Sigmoid colon (tissue), 7 donors: Measurements from ENCODE around the gene UNKL. TPM values are rescaled to one million over a fixed set of nuclear protein-coding genes. Genes with fewer than 3 reads are reported as not detected.

Experiments used
- DNase-seq: peaks from one replicate; pipeline ENCODE4 v3.0.0-alpha.2; 2019
- H3K27ac ChIP-seq, 4 donors: fragments of 200-600 bp; sonication (generic); one replicate each; pipeline ENCODE4 v1.5.1; 2016 to 2019; ENCODE audit warnings: mild to moderate bottlenecking in 1 of 4
- H3K27me3 ChIP-seq, 3 donors: fragments of 200-600 bp; sonication (generic); one replicate each; pipeline ENCODE4 v1.5.1; 2019; ENCODE audit warnings: mild to moderate bottlenecking in 1 of 3
- H3K36me3 ChIP-seq, 4 donors: fragments of 200-600 bp; sonication (generic); one replicate each; pipeline ENCODE4 v1.5.1; 2016 to 2019
- H3K4me1 ChIP-seq, 4 donors: fragments of 200-600 bp; sonication (generic); one replicate each; pipeline ENCODE4 v1.5.1; 2017 to 2019
- H3K4me3 ChIP-seq, 4 donors: fragments of 200-600 bp; sonication (generic); one replicate each; pipeline ENCODE4 v1.5.1; 2017 to 2019; ENCODE audit warnings: mild to moderate bottlenecking in 2 of 4, moderate library complexity in 1 of 4
- H3K9me3 ChIP-seq, 4 donors: fragments of 200-600 bp in 3 of 4; sonication (generic) in 3 of 4; one replicate each; pipeline versions ENCODE4 v1.5.1 to v1.6.1; 2013 to 2019
- EP300 ChIP-seq, 4 donors: sonication (generic); formaldehyde crosslinking; IDR thresholded peaks; one replicate each; pipeline ENCODE4 v1.6.1; 2017; ENCODE audit warnings: antibody characterized with exemption in 4 of 4
- POLR2A ChIP-seq, 2 donors: fragments of 450-650 bp; IDR thresholded peaks; one replicate each; pipeline ENCODE4 v1.6.1; 2016; ENCODE audit warnings: antibody characterized with exemption in 2 of 2, mild to moderate bottlenecking in 2 of 2, moderate library complexity in 2 of 2
- POLR2AphosphoS5 ChIP-seq, 4 donors: sonication (generic); formaldehyde crosslinking; IDR thresholded peaks; one replicate each; pipeline ENCODE4 v1.6.1; 2017; ENCODE audit warnings: antibody characterized with exemption in 4 of 4
- WGBS, 2 donors: extraction: QIAGEN DNeasy Blood & Tissue Kit; methylation state at CpG; one replicate each; pipeline ENCODE4 v1.1.7; 2013; 5-methylcytosine and 5-hydroxymethylcytosine counted together
- intact Hi-C: fragments of 100-400 bp; cut with DNase I; formaldehyde crosslinking; loops from one replicate; pipeline ENCODE4 v1.15.1; 2023
- polyA plus RNA-seq, 3 donors: library from polyadenylated mRNA; stranded (reverse); fragments of 200-250 nt; gene quantifications; one replicate each; pipeline ENCODE4 v1.2.3, GENCODE V29; 2013
- total RNA-seq, 4 donors: library from RNA; depleted of rRNA; stranded (reverse); fragments of >200 nt; gene quantifications; one replicate each; pipeline ENCODE4 v1.1.0, GENCODE V29; 2016
- TF ChIP-seq, protein P1 (sequence below), 4 experiments: fragments of 450-650 bp in 3 of 4; fragments of 200-600 bp in 1 of 4; IDR thresholded peaks; one replicate each; pipeline ENCODE4 v1.5.1; 2016 to 2019; ENCODE audit warnings: antibody characterized with exemption in 4 of 4, mild to moderate bottlenecking in 3 of 4, moderate library complexity in 2 of 4
- donor health status: healthy with polysubstance abuse.
- donor health status: Bipolar disorder and iron deficiency.
- donor health status: healthy.

The UNKL gene
- total and polyA plus RNA-seq, 7 donors = 2.1 to 29.1 (median 19.6) TPM

- H3K9me3 ChIP-seq = no peaks in the 10 kb centered on the region
- no peaks in the 10 kb centered on the region for H3K27me3 ChIP-seq
- 92 to 93% methylated on average over 9 of the region's 9 CpGs for WGBS, 2 donors
- DNase-seq = no peak
- peaks cover 0 to 24% (median 22%) of the 10 kb centered on the region in 4 donors for H3K4me1 ChIP-seq
- H3K36me3 ChIP-seq = peaks cover 0 to 45% (median 24%) of the 10 kb centered on the region in 4 donors
- intact Hi-C loops = no loop called here
- H3K27ac ChIP-seq = no peak overlapping the region
- no peak overlapping the region for H3K4me3 ChIP-seq
- TF ChIP-seq EP300 (IDR thresholded peaks at IDR 0.05) (no peak), POLR2AphosphoS5 (IDR thresholded peaks at IDR 0.05) (no peak), POLR2A (IDR thresholded peaks at IDR 0.05) (no peak)
- TF ChIP-seq, protein P1, sequence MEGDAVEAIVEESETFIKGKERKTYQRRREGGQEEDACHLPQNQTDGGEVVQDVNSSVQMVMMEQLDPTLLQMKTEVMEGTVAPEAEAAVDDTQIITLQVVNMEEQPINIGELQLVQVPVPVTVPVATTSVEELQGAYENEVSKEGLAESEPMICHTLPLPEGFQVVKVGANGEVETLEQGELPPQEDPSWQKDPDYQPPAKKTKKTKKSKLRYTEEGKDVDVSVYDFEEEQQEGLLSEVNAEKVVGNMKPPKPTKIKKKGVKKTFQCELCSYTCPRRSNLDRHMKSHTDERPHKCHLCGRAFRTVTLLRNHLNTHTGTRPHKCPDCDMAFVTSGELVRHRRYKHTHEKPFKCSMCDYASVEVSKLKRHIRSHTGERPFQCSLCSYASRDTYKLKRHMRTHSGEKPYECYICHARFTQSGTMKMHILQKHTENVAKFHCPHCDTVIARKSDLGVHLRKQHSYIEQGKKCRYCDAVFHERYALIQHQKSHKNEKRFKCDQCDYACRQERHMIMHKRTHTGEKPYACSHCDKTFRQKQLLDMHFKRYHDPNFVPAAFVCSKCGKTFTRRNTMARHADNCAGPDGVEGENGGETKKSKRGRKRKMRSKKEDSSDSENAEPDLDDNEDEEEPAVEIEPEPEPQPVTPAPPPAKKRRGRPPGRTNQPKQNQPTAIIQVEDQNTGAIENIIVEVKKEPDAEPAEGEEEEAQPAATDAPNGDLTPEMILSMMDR (IDR thresholded peaks at IDR 0.05) = no peak
Measured at GRCh38 chr16:1381612-1382406, 32.7 kb downstream of the UNKL start.

DNA sequence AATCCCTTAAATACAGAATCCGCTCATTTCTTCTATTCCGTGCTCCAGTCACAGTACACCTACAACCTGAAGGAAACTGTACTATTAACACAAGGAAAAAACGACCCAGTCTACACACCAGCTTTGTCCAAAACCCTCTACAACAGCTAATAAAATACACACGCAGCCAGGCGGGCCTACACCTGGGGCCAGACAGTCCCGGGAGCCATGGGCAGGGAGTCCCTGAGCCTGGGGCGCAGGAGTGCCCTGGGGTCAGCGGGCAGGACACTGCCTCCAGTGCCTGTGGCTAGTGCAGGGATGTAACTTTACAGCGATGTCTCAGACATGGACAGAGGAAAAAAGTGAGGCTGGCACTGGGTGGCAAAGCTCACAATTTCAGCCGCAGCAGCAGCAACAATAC is 34.3 kb downstream of the UNKL start:
- Histone ChIP-seq H3K36me3 (peaks cover 0 to 46% (median 22%) of the 10 kb centered on the region in 4 donors), H3K4me1 (peaks cover 0 to 24% (median 22%) of the 10 kb centered on the region in 4 donors), H3K27me3 (no peaks in the 10 kb centered on the region), H3K9me3 (no peaks in the 10 kb centered on the region), H3K4me3 (no peak overlapping the region), H3K27ac (no peak overlapping the region)
- 61 to 79% methylated on average over 10 of the region's 10 CpGs for WGBS, 2 donors
- TF ChIP-seq, protein P1 (IDR thresholded peaks at IDR 0.05) = no peak
- no peak for TF ChIP-seq POLR2A (IDR thresholded peaks at IDR 0.05)
- no peak for TF ChIP-seq EP300 (IDR thresholded peaks at IDR 0.05)
- no peak for TF ChIP-seq POLR2AphosphoS5 (IDR thresholded peaks at IDR 0.05)
- DNase-seq = no peak
- intact Hi-C loops = no loop called here

DNA sequence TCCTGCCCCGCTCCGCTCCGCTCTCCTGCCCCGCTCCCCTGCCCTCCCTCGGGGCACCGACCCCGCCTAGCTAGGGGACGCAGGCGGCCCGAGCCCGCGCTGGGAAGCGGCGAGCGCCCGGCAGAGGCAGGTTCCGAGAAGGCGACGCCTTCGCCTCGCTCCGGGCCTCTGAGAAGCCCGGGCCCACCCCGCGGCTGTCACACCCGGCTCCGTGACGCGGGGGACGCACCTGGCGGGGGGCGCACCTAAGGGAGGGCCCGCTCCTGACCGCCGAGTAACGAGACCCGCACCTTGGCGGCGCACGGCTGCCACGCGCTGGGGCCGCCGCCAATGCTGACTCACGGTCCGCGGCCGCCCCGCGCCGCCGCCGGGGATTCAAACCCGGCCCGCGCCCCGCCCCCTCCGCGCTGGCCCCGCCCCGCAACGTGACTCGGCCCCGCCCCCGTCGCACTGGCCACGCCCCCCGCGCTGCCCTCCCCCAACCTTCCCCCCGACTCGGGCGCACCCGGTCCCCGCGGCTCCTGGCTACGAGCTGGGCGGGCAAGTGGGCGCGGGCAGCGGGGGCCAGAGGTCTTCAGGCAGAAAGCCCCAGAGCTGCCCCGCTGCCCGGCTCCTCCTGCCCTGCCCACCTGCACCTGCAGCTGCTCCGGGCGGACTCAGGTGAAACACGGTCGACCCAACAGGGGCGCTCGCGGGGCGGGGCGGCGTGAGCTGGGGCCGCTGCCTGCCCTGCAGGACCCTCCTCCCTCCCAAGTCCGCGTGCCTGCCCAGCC is 35.0 kb downstream of the UNKL start:
- intact Hi-C loops = no loop called here
- TF ChIP-seq POLR2AphosphoS5 (IDR thresholded peaks at IDR 0.05) (no peak), POLR2A (IDR thresholded peaks at IDR 0.05) (no peak), EP300 (IDR thresholded peaks at IDR 0.05) (no peak)
- TF ChIP-seq, protein P1 (IDR thresholded peaks at IDR 0.05) = no peak
- no peak for DNase-seq
- peak overlapping the region; percentile 22 to 62 (median 52) for H3K4me3 ChIP-seq
- peaks cover 0 to 46% (median 15%) of the 10 kb centered on the region in 4 donors for H3K36me3 ChIP-seq
- no peaks in the 10 kb centered on the region for H3K27me3 ChIP-seq
- no peaks in the 10 kb centered on the region for H3K9me3 ChIP-seq
- H3K27ac ChIP-seq = peak overlapping the region; percentile 69 to 80 (median 74)
- peaks cover 0 to 24% (median 22%) of the 10 kb centered on the region in 4 donors for H3K4me1 ChIP-seq
- 2 to 4% methylated on average over 95 of the region's 95 CpGs for WGBS, 2 donors

DNA sequence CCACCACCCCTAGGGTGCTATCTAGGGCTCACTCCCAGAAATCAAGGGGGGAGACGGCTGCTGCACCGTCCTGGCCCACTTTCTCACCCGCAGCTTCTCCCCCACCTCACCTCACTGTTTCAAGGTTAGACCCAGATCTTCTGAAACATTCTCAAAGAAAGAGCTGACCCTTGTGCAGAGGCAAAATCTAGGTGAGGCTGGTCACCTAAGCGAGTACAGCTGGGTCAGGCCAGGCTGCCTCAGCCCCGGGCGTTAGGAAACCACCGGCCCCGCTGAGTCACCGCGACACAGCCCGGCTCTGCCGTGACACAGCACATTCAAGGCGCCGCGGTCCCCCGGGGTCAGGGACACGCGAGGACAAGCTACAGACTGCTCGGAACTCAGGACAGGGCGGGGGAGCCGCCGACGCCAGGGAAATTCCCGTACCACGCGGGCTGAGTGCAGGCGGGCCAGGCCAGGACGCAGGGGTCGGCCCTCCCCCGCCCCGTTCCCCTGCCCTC is 35.6 kb downstream of the UNKL start:
- no peaks in the 10 kb centered on the region for H3K27me3 ChIP-seq
- H3K4me1 ChIP-seq = peaks cover 0 to 24% (median 22%) of the 10 kb centered on the region in 4 donors
- H3K27ac ChIP-seq = peak overlapping the region; percentile 69 to 80 (median 74)
- intact Hi-C loops = no loop called here
- peaks cover 0 to 44% (median 11%) of the 10 kb centered on the region in 4 donors for H3K36me3 ChIP-seq
- peak; percentile 86 for DNase-seq
- no peaks in the 10 kb centered on the region for H3K9me3 ChIP-seq
- peak in 2 of 4 donors; percentile 13 to 78 for TF ChIP-seq POLR2AphosphoS5 (IDR thresholded peaks at IDR 0.05)
- no peak for TF ChIP-seq POLR2A (IDR thresholded peaks at IDR 0.05)
- peak in 3 of 4 donors; percentile 7 to 73 (median 53) for TF ChIP-seq EP300 (IDR thresholded peaks at IDR 0.05)
- WGBS, 2 donors = 8 to 10% methylated on average over 31 of the region's 31 CpGs
- peak overlapping the region; percentile 22 to 62 (median 52) for H3K4me3 ChIP-seq
